Daoy (cell line): Measurements from ENCODE around the gene SEMA3A. TPM values are rescaled to one million over a fixed set of nuclear protein-coding genes. Genes with fewer than 3 reads are reported as not detected.
"Not testable (repeated sequence)": the region's sequence is repeated elsewhere in the genome, so short reads cannot be mapped to it uniquely, and the experiment has no call there.

Experiments used
- DNase-seq: peaks from one replicate; pipeline ENCODE4 v3.0.0-alpha.2; 2015; ENCODE audit warnings: low read depth
- total RNA-seq: library from RNA; depleted of rRNA; stranded (reverse); fragments of >200 nt; shearing (Covaris generic); gene quantifications from 2 replicates; pipeline ENCODE4 v1.2.3, GENCODE V29; 2014

SEMA3A gene
- total RNA-seq, 1 experiment from 2014 or later, result 14.3 TPM

DNA sequence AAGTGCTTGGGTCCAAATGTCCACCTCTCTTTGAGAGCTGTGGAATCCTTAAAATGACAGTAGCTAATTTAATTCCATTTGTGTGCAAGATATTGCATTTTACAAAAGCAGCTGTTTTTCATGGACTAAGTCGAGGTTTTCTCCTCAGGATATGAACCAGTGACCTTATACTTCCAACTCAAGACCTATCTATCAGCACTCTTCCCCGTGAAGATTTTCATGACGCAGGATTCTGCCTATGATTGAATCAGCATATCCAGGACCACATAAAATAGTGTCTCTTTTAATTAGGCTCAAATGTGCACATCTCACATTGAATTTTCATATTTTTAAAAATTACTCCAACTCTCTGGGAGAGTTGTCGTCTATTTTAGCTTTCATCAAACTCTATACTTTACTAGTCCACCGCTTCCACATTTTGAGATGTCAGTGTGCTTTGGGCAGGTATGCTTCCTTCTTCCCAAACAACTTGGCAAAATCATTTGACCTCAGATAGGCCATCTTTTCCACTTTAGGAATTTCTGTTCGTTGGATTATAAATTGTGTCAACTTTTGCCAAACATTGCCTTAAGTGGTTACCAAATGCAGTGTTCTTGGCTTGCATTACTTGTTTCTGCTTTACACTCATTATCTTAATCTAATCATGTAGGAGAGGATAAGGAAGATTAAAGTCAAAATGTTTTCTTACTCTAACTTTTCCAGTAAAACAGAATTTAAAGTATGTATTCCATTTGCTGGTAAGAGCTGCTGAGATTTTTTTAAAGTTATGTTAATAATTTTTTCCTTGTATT lies 39.4 kb downstream of the SEMA3A start:
- no peak for DNase-seq

DNA sequence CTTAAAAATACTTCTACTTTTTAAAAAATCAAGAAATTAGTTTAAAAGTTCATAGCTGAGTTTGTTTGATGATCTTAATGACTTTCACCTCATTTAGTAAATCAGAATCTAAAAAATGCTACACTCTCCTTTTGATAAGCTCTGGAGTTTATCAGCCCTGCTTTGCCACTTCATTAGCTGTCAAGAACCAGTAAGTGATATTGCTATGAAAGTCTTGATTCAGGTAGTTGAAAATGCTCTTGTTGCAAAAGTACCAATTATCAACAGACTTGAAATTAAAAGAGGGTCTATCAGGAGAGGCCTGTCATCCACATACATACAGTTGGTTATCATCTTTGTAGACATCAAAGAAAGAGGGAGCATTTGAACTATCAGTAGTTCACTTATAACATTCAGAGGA lies 41.6 kb downstream of the SEMA3A start:
- DNase-seq, result no peak

DNA sequence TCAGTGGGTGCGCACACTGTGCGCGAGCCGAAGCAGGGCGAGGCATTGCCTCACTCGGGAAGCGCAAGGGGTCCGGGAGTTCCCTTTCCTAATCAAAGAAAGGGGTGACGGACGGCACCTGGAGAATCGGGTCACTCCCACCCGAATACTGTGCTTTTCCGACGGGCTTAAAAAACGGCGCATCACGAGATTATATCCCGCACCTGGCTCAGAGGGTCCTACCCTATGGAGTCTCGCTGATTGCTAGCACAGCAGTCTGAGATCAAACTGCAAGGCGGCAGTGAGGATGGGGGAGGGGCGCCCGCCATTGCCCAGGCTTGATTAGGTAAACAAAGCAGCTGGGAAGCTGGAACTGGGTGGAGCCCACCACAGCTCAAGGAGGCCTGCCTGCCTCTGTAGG lies 44.2 kb downstream of the SEMA3A start:
- DNase-seq, result not testable (repeated sequence)

DNA sequence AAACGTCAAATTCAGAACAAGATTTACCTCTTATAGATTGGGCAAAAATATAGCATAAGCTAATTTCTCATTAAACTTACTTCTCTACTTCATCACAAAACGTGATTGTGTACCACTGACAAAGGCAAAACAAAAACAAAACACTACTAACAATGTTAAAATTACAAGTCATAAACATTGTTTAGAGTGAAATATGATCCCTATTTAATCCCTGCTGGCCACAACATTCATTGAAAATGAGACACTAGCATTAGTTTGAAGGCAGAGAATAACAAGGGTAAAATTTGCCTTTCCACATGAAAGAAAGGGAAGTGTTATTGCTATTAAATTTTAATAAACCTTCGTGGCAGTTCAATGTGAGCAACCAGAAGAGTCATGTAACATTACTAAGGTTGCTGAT lies 45.0 kb downstream of the SEMA3A start:
- no peak for DNase-seq

DNA sequence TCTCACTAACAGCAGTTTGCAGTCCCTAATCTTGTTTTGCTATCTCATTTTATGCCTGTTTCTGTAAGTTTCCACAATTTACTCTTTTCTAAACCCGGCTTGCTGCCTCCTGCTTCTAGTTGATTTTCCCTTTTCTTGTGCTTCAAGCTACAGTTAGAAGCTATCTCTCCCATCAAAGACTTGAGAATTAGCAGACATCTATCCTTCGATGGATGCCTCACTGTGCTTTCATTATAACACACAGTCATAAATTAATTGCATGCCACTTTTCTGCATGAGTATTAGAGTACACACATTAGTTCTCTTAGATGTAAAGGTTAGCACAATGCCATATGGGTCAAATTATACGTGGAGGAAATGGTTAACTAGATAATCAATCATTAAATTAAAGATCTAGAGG lies 48.7 kb downstream of the SEMA3A start:
- no peak for DNase-seq

DNA sequence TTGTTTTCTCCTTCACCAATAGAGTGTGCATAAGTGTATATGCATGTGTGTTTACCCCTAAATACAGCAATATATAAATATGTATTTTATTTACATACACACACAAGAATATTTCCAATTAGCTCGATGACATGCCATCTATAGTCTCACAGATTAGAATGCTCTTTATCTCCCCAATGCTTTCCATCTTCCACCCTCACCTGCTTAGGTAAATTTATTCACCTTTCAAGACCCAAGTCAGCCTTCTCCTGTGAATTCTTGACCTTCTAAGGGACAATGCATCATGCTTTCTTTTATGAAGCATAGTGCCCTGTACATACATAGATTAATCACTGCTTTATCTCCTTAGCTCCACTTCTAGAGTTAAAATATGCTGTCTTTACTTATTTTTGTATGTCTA lies 49.7 kb downstream of the SEMA3A start:
- DNase-seq, result no peak

DNA sequence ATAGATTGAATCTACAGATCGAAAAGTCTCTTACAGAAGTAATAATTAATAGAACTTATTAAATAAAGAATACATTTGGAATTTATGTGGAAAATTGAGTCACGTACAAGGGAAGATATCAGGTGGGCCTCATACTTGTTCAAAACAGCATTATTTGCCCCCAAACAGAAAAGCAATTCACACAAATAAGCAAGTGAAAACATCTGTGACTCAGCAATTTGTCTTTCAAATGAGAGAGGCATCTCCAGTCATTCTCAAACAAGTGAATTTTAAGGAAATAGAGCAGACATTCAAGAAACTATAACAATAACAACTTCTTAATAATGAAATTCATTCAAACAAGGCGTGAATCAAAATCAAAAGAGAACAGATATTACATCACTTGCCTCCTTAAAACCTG lies 50.1 kb downstream of the SEMA3A start:
- DNase-seq, result no peak

DNA sequence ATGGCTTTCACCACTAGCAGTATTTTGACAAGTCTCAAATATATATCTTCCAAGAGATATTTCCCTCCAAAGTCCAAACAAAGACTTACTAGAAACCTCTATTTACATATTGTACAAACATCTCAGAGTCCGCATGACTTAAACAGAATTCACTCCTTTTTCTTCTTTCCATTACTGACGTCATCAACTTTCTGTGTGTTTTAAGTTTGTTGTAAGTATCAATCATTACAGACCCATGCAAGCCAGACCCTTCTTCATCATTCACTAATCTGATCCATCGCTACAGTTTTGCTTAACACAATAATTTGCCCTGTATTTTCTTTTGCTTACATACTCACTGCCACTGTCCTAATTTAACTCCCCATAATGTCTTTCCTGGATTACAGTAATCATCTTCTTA lies 51.9 kb downstream of the SEMA3A start:
- DNase-seq, result no peak

DNA sequence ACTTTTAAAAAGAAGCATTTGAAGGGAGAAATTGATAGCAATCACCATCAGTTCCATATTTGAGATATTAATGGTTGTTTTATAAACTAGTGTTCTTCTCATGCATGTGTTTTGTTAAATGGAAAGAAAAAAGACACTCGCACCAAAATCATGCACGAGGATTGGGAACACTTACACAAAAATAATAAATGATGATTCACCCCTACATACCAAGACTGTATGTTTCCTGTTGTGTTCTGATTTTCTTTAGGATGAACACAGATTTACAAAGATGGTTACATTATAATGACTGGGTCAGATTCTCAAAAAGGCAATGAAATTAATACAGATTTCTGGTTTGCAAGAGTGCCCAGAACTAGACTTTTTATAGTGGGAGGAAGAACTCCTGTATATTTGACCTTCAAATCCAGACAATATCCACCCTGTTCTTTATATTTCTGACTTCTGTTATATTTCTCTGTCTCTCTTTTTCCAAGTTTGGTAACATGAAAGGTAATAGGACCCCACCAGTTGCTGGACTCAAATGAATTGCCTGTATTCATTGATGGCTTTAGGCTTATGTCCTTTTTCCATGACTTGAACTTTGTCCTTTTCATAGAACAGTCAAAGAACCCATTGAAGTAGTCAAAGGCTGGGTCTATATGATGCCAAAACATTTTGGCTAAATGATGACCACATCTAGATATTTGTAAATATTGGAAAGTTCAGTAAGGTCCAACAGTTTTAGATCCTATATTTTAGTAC lies 54.4 kb downstream of the SEMA3A start:
- no peak for DNase-seq

DNA sequence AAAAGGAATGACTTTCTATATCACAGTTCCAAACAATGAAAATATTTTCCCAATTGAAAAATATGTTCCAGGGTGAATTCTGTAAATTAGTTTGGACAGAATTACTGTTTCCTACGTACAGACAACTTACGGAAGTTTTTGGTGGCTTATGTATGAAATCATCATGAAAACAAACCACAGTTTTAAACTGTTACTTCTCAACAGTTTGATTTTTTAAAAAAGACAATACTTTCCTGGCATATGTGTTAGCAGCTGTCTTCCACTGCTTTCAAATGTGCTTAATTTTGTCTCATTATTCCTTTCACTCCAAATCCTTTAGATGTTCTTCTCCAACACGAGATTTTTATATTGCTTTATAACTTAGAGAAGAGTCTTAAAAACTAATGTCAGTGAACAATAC lies 56.2 kb downstream of the SEMA3A start:
- no peak for DNase-seq

DNA sequence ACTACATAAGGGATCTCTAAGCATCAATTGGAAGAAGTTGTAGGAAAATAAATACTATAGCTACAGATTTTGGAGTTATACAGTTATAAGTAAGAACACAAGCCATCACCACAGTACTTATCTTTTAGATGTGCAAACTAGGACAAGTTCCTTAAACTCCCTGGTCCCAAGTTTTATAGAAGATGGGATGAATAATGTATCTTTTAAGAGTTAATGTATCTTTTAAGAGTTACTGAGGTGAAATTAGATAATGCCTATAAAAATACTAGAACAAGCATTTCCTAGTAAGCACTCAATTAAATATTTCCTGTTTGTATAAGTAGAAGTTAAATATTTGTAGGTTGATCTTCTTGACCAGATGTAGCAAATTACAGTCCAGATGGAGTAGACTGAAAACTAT lies 56.8 kb downstream of the SEMA3A start:
- no peak for DNase-seq

DNA sequence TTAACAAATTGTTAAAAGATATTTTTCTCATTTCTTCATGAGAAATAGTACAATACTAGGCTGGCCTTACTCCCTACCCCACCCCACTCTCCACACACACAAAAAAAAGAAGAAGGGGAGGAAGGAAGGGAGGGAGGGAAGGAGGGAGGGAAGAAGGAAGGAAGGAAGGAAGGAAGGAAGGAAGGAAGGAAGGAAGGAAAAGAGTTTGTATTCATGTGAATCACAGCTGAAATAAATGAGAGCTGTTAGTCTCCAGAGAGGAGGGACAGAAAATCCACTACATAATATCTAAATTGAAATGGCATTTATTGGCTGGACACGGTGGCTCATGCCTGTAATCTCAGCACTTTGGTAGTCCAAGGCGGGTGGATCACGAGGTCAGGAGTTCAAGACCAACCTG lies 57.8 kb downstream of the SEMA3A start:
- no peak for DNase-seq

DNA sequence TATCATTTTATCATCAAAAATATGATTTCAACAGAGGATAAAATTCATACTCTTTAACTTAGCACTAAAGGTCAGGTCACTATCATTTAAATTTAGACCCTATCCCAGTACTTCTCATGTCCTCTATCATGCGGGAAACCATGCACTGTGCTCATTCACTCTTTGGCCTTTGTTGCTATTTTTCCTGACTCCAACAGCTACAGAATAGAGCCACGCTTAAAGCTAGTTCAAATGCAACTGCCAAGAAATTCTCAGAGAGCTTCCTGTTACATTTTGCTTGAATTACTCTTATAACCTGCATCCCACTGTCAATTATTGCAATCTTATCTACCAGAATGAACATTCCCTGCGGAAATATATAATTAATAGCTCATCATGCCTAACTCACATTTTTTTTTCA lies 58.3 kb downstream of the SEMA3A start:
- no peak for DNase-seq

DNA sequence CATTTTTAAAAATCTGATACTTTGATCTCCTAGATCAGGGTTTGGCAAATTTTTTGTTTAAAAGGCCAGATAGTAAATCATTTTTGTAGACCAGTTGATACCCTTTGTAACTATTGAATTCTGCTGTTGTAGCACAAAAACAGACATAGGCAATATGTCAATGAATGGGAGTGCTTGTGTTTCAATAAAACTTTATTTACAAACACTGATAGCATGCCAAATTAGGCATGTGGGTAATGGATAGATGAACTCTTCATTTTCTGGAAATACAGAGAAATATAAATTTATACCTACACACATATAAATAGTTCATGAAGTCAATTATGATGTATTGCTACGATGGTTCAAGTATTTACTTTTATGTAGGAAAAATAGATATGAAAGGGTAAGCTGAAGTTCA lies 60.4 kb downstream of the SEMA3A start:
- no peak for DNase-seq

DNA sequence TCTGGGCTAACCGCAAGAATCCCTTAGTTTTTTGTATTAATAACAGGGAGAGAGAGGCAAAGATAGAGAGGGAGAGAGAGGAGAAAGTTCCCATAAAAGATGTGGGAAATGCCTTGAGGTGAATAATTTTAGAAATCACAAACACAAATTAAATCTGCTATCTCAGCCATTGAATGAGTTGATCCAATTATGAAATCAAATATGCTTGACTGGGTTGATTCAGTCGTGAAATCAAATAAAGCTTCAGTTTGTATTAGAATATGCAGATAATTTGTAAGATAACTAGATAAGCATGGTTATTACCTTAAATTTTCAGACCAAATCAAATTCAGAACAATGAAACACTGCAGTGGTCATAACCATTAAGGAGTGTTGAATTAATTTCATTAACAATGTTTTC lies 68.9 kb downstream of the SEMA3A start:
- DNase-seq, result no peak

DNA sequence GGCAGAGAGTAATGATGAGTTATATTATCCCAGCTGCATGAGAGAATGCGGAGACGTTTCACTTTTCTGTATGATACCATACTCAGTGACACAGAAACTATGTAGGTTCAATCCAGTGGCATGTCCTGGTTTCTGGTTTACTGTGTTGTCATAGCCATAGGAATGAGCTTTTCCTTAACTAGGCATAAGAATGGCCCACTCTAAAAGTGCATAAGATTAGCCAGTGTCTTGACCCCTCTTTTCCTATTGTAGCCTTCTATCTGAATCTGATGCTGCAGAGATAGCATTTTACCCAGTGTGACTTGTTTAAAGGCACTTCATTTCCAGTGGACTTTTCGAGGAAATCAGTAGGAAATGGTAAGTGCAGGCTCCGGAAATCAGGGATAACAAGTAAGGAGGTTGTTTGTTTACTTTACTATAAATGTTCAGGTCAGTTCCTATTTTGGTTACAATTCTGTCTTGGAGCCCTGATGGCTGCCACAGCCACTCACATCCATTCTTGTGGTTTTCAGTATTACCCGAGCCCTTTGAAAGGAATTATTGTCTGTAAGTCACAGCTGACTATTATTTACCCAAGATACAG lies 70.5 kb downstream of the SEMA3A start:
- DNase-seq, result peak; percentile 41

DNA sequence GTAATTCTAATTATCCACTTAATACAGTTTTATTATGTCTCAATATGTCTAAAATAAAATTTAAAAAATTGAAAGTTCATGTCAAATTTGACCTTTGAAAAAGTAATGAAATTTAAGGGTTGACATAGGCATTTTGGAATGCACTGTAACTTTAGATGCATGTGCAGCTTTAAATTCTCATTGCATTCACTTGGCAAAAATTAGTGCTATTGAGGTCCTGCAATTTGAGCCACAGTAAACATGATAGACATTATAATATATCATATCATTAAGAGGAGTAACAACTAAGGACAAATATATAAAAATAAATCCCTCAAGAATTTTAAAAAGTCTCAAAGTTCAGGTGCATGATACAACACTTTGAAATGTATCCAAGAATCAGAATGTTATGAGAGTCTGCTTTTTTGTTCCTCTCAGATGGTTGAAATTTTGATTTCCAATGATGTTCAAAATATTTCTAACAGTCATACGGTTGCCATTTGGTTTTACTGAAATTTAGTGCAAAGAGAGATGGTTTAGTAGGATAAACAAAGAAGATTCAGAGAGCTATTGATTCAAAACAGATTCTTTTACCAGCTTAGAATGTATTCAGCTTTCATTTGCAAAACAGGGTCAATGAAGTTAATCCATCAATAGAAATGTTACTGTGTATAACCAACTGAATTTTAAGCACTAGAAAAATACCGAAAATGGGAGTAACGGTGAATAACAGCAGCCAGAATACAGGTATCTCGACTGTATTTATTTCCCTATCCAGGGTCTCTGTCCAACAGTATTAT lies 71.8 kb downstream of the SEMA3A start:
- no peak for DNase-seq

DNA sequence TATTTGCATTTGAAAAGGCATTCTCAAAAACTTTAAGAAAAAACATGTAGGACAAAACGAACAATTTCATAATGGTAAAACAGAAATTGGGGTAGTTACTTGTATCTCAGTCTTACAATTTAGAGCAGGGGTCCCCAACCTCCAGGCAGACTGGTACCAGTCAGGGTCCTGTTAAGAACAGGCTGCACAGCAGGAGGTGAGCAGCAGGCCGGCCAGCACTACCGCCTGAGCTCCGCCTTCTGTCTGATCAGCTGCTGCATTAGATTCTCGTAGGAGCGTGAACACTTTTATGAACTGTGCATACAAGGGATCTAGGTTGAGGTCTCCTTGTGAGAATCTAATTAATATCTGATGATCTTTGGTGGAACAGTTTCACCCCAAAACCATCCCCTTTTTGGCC lies 77.3 kb downstream of the SEMA3A start:
- no peak for DNase-seq

DNA sequence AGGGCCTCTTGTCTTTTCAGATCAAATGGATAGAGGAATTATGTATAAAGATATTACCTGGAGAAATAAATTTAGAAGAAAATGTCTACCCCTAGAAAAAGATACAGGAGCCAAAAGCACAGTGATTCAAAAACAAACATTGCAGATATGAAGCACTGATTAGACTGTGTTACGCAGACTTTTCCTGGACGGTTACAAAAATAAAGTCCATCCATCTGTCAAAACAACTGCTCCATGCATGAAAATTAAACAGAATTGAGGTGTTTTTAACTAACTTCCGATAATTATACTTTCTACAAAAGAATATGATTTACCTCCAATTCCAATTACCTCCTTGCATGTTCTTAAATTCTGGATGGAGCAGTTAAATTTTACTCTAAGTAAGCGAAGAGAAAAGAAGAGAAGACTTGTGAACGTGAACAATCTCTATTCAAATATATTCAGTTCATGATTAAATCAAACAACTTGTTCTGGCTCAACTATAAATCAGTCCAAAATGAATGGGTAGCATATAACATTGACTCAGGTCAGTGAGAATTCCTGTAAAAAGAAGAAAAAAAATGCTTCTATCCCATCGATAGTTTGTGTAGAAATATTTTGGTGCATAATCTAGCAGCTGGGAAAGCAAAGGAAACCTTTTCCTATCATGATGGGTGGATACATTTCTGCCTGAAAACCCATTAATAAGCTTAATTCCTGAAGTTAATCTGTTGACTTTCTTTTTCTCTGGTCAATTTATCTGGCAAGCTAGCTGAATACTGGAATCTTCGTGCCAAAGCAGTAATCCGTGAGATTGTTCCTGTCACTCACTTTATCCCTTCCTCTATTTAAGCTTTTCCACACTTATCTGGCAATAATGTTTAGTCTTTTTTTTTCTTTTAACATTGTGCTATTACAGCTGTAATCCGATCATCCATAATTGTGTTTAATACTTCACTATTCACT lies 80.4 kb downstream of the SEMA3A start:
- no peak for DNase-seq

DNA sequence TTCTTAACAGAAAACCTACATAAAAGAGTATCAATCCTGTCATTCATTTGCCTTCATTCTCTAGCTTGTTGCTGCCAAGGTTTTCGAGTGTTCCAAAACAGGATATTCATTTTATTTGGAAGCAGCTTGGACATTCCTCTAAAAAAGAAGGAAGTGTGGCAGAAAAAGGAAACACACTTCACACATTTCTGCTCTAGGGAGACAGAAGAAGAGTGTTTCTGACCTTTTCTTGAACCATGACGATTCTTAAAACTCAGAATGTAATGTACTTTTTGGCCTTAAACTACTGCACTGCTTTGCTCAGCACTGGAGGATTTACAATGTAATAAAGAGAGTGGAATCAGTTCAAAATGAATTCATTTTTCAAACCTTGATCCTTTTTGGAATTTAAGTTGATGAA lies 81.3 kb downstream of the SEMA3A start:
- no peak for DNase-seq

DNA sequence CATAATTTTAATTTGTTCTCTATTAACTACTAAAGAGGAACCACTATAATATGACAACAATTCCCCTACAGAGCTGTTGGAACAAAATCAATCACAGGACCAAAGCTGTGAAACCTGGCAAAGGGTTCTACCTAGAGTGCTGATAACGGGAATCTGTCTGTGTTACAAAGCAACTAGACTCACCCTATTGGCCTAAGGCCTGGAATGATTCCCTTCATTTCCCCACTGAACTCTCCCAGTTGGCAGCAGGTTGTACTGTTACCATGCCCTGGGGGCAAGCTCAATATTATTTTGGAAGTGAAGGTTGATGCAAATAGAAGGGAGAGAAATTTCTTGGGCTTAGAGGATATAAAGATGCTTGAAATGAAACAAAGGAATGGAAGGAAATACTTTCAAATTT lies 81.8 kb downstream of the SEMA3A start:
- peak; percentile 14 for DNase-seq
